HEK293T (cell line): ENCODE data around the gene PROM2.

Experiments used
- BHLHE40 ChIP-seq: fragments of 450-650 bp; IDR thresholded peaks from 2 replicates; pipeline ENCODE4 v1.6.1; 2016; ENCODE audit warnings: mild to moderate bottlenecking, moderate library complexity, borderline replicate concordance
- FOXA1 ChIP-seq: fragments of 450-650 bp; IDR thresholded peaks from 2 replicates; pipeline ENCODE4 v1.6.1; 2016; ENCODE audit warnings: mild to moderate bottlenecking
- FOXM1 ChIP-seq: fragments of 450-650 bp; IDR thresholded peaks from 2 replicates; pipeline ENCODE4 v1.6.1; 2017; ENCODE audit warnings: mild to moderate bottlenecking, borderline replicate concordance

- no peak for TF ChIP-seq FOXA1
- TF ChIP-seq FOXM1: no peak
- TF ChIP-seq BHLHE40: no peak
These were observed 8.2 kb downstream of the PROM2 start for GRCh38 chr2:95282458-95282857.
